ENCODE data around the gene GOLGA8M.
"Not testable (repeated sequence)": the region's sequence is repeated elsewhere in the genome, so short reads cannot be mapped to it uniquely, and the experiment has no call there.

The GOLGA8M gene

GRCh38 chr15:28660750-28661149 is 51.5 kb downstream of the GOLGA8M start:
- DNase-seq, result not testable (repeated sequence)

GRCh38 chr15:28656018-28656360 is 56.2 kb downstream of the GOLGA8M start:
- DNase-seq, result not testable (repeated sequence)

- not testable (repeated sequence) for DNase-seq
Measured at GRCh38 chr15:28655329-28656017, 56.7 kb downstream of the GOLGA8M start.

GRCh38 chr15:28654194-28654593 is 58.0 kb downstream of the GOLGA8M start:
- DNase-seq, result not testable (repeated sequence)

- DNase-seq, result not testable (repeated sequence)
Measured at GRCh38 chr15:28652538-28652937, 59.7 kb downstream of the GOLGA8M start.

All from suppressor macrophage (primary cell).